ENCODE measurements around the gene XCR1. TPM values are rescaled to one million over a fixed set of nuclear protein-coding genes. Genes with fewer than 3 reads are reported as not detected.
A peak's percentile ranks its signal among the peaks of the same experiment; 100 is the strongest.

The XCR1 gene
- total and polyA plus RNA-seq, 9 of the 15 experiments (the other 6 are each of a cell fraction or from before 2014, with no cell fraction given) = not detected

- TF ChIP-seq FOXJ2 (tag; IDR thresholded peaks at IDR 0.05) = no peak
- TF ChIP-seq GABPA (tag; conservative IDR thresholded peaks at IDR 0.05; ENCODE audit: low read depth) = 0 out of 2 replicates have a peak, but pooled peaks have one; percentile 28
- no peak for TF ChIP-seq BCLAF1 (IDR thresholded peaks at IDR 0.05; ENCODE audit: borderline replicate concordance in 1 of 2, control insufficient read depth in 1 of 2, low read depth in 2 of 2, low read length in 1 of 2)
- no peak for TF ChIP-seq SMARCA5 (IDR thresholded peaks at IDR 0.05)
- TF ChIP-seq ARID3B (CRISPR knock-in tag; IDR thresholded peaks at IDR 0.05; ENCODE audit: borderline replicate concordance) = no peak
- TF ChIP-seq KLF16 (IDR thresholded peaks at IDR 0.05) = no peak
- no peak for TF ChIP-seq ZNF717 (CRISPR knock-in tag; IDR thresholded peaks at IDR 0.05)
- no peak for TF ChIP-seq TCFL5 (CRISPR knock-in tag; conservative IDR thresholded peaks at IDR 0.05)
- TF ChIP-seq ZNF77 (CRISPR knock-in tag; IDR thresholded peaks at IDR 0.05) = no peak
- no peak for TF ChIP-seq DPF2 (IDR thresholded peaks at IDR 0.05)
- no peak for TF ChIP-seq HSF4 (CRISPR knock-in tag; IDR thresholded peaks at IDR 0.05; ENCODE audit: borderline replicate concordance)
- TF ChIP-seq HMBOX1 (IDR thresholded peaks at IDR 0.05) = no peak
- TF ChIP-seq TAF15 (IDR thresholded peaks at IDR 0.05; ENCODE audit: low read depth, low read length) = no peak
- TF ChIP-seq CREB1 (IDR thresholded peaks at IDR 0.05) = peak; percentile 79
- peak; percentile 81 for TF ChIP-seq CREB1 (CRISPR knock-in tag; IDR thresholded peaks at IDR 0.05)
- no peak for TF ChIP-seq PHTF2 (CRISPR knock-in tag; IDR thresholded peaks at IDR 0.05)
- TF ChIP-seq ZKSCAN3 (CRISPR knock-in tag; IDR thresholded peaks at IDR 0.05) = no peak
- TF ChIP-seq KDM1A (IDR thresholded peaks at IDR 0.05) = no peak
- no peak for TF ChIP-seq E2F1 (CRISPR knock-in tag; IDR thresholded peaks at IDR 0.05)
- no peak for TF ChIP-seq GTF2A2 (tag; IDR thresholded peaks at IDR 0.05)
- TF ChIP-seq NR4A1 (CRISPR knock-in tag; IDR thresholded peaks at IDR 0.05) = no peak
- TF ChIP-seq NR4A1 (tag; IDR thresholded peaks at IDR 0.05) = no peak
These were observed 4.1 kb downstream of the XCR1 start (continued) for GRCh38 chr3:46022909-46023785.

All from K562 (cell line).